Stomach (tissue), 9 donors: ENCODE measurements around the gene FLYWCH2. TPM values are rescaled to one million over a fixed set of nuclear protein-coding genes. Genes with fewer than 3 reads are reported as not detected.

Source experiments
- DNase-seq, 2 donors: peaks; one replicate each; pipeline versions ENCODE4 v3.0.0 to v3.0.0-alpha.2; 2013 to 2019
- H3K27ac ChIP-seq, 5 donors: fragments of 200-600 bp in 4 of 5; sonication (generic) in 4 of 5; one replicate each; pipeline ENCODE4 v1.5.1; 2013 to 2019; ENCODE audit warnings: mild to moderate bottlenecking in 1 of 5, moderate library complexity in 1 of 5
- H3K27me3 ChIP-seq, 3 donors: fragments of 200-600 bp; sonication (generic); one replicate each; pipeline ENCODE4 v1.5.1; 2017 to 2019; ENCODE audit warnings: mixed run types in 1 of 3
- H3K36me3 ChIP-seq, 4 donors: fragments of 200-600 bp; sonication (generic); 1 replicate in 3 of 4; 2 replicates in 1 of 4; pipeline ENCODE4 v1.5.1; 2016 to 2019
- H3K4me1 ChIP-seq, 4 donors: fragments of 200-600 bp; sonication (generic); one replicate each; pipeline ENCODE4 v1.5.1; 2016 to 2019
- H3K4me3 ChIP-seq, 4 donors: fragments of 200-600 bp; sonication (generic) in 3 of 4; one replicate each; pipeline ENCODE4 v1.5.1; 2016 to 2019; ENCODE audit warnings: mild to moderate bottlenecking in 1 of 4
- H3K9me3 ChIP-seq, 4 donors: fragments of 200-600 bp; sonication (generic); one replicate each; pipeline ENCODE4 v1.5.1; 2016 to 2019
- CTCF ChIP-seq, 7 experiments: fragments of 450-650 bp in 4 of 7; fragments of 200-600 bp in 3 of 7; sonication (generic) in 3 of 7; IDR thresholded peaks; one replicate each; pipeline ENCODE4 v1.5.1; 2016 to 2019; ENCODE audit warnings: antibody characterized with exemption in 7 of 7, control low read depth in 2 of 7, mild to moderate bottlenecking in 1 of 7
- EP300 ChIP-seq: sonication (generic); formaldehyde crosslinking; IDR thresholded peaks from one replicate; pipeline ENCODE4 v1.6.1; 2017; ENCODE audit warnings: antibody characterized with exemption
- POLR2A ChIP-seq, 4 donors: fragments of 450-650 bp; IDR thresholded peaks; one replicate each; pipeline ENCODE4 v1.6.1; 2016; ENCODE audit warnings: antibody characterized with exemption in 4 of 4, control low read depth in 2 of 4, mild to moderate bottlenecking in 1 of 4, moderate library complexity in 1 of 4
- POLR2AphosphoS5 ChIP-seq, 3 donors: sonication (generic); formaldehyde crosslinking; IDR thresholded peaks; one replicate each; pipeline ENCODE4 v1.6.1; 2016; ENCODE audit warnings: antibody characterized with exemption in 3 of 3
- WGBS, 5 donors: extraction: QIAGEN DNeasy Blood & Tissue Kit in 3 of 5; methylation state at CpG; one replicate each; pipeline versions ENCODE4 v1.1.5 to v1.1.7; 2013 to 2018; 5-methylcytosine and 5-hydroxymethylcytosine counted together
- intact Hi-C: fragments of 100-400 bp; cut with DNase I; formaldehyde crosslinking; loops from one replicate; pipeline ENCODE4 v1.15.1; 2023; ENCODE audit warnings: low total_unique reads
- polyA plus RNA-seq, 3 donors: library from polyadenylated mRNA; stranded (reverse); fragments of 200-250 nt; gene quantifications; one replicate each; pipeline ENCODE4 v1.2.3, GENCODE V29; 2013
- total RNA-seq, 5 donors: library from RNA; depleted of rRNA; stranded (reverse); fragments of >200 nt; gene quantifications; one replicate each; pipeline versions ENCODE4 v1.1.0 to v1.2.3, GENCODE V29; 2014 to 2016
- donor health status: healthy with polysubstance abuse.
- donor health status: Bipolar disorder and iron deficiency.
- donor health status: healthy.

Gene FLYWCH2
- total and polyA plus RNA-seq, 8 donors = 19.6 to 76.4 (median 41.2) TPM

- WGBS, 5 donors = 27 to 43% (median 36%) methylated on average over 21 of the region's 21 CpGs
- peaks cover 4 to 14% (median 12%) of the 10 kb centered on the region in 4 donors for H3K4me1 ChIP-seq
- no peaks in the 10 kb centered on the region for H3K9me3 ChIP-seq
- no peak for DNase-seq
- intact Hi-C loops = loop anchor here (5.0 kb wide), 1 partner anchor 48 kb away; no protein-coding TSS in a partner anchor
- peaks cover 0 to 4% (median 0%) of the 10 kb centered on the region in 3 donors for H3K27me3 ChIP-seq
- no peak for TF ChIP-seq EP300
- TF ChIP-seq CTCF (IDR thresholded peaks at IDR 0.05) = no peak
- TF ChIP-seq POLR2AphosphoS5 (IDR thresholded peaks at IDR 0.05) = no peak
- no peak for TF ChIP-seq POLR2A (IDR thresholded peaks at IDR 0.05)
- H3K36me3 ChIP-seq = no peaks in the 10 kb centered on the region
- H3K27ac ChIP-seq = peak overlapping the region in 1 of 5 donors; percentile 27
- H3K4me3 ChIP-seq = no peak overlapping the region
Observed at GRCh38 chr16:2874032-2874911, 8.7 kb upstream of the FLYWCH2 start.

GRCh38 chr16:2874912-2875362, 8.1 kb upstream of the FLYWCH2 start:
- Histone ChIP-seq H3K4me3 (no peak overlapping the region), H3K9me3 (no peaks in the 10 kb centered on the region), H3K27ac (no peak overlapping the region), H3K36me3 (no peaks in the 10 kb centered on the region), H3K4me1 (peaks cover 4 to 14% (median 12%) of the 10 kb centered on the region in 4 donors), H3K27me3 (peaks cover 0 to 4% (median 0%) of the 10 kb centered on the region in 3 donors)
- peak; percentile 83 to 94 for DNase-seq
- TF ChIP-seq EP300 (no peak), CTCF (IDR thresholded peaks at IDR 0.05) (peak in 6 of 7 experiments; percentile 61 to 97 (median 92)), POLR2AphosphoS5 (IDR thresholded peaks at IDR 0.05) (peak in 1 of 3 donors; percentile 84), POLR2A (IDR thresholded peaks at IDR 0.05) (no peak)
- 10 to 13% (median 11%) methylated on average over 25 of the region's 25 CpGs for WGBS, 5 donors
- intact Hi-C loops = loop anchor here (5.0 kb wide), 1 partner anchor 47 kb away; no protein-coding TSS in a partner anchor

- Histone ChIP-seq H3K4me3 (no peak overlapping the region), H3K9me3 (no peaks in the 10 kb centered on the region), H3K4me1 (peaks cover 10 to 25% (median 22%) of the 10 kb centered on the region in 4 donors), H3K27me3 (peaks cover 0 to 4% (median 0%) of the 10 kb centered on the region in 3 donors), H3K36me3 (no peaks in the 10 kb centered on the region), H3K27ac (no peak overlapping the region)
- DNase-seq = no peak
- WGBS, 5 donors = 88 to 91% (median 90%) methylated on average over 6 of the region's 6 CpGs
- intact Hi-C loops = no loop called here
- TF ChIP-seq POLR2AphosphoS5 (IDR thresholded peaks at IDR 0.05) = no peak
- no peak for TF ChIP-seq CTCF (IDR thresholded peaks at IDR 0.05)
- no peak for TF ChIP-seq EP300
- TF ChIP-seq POLR2A (IDR thresholded peaks at IDR 0.05) = no peak
Observed at GRCh38 chr16:2879854-2880508, 3.0 kb upstream of the FLYWCH2 start.
